HG03159 (cell line): ENCODE measurements around the gene SMIM24.
"Not testable (repeated sequence)": the region's sequence is repeated elsewhere in the genome, so short reads cannot be mapped to it uniquely, and the experiment has no call there.

Experiments used
- ATAC-seq: cut with Tn5 transposase; IDR thresholded peaks from one replicate; pipeline ENCODE4 v1.9.1; 2021; ENCODE audit warnings: mild to moderate bottlenecking, moderate library complexity; ENCODE audit not compliant: unreplicated experiment

Gene SMIM24

GRCh38 chr19:3480383-3481091 lies at the start of gene SMIM24:
Gene SMIM24 (minus strand): TSS chr19:3480525. CDS start chr19:3480463, 62 bp downstream.
- ATAC-seq, result no peak

- not testable (repeated sequence) for ATAC-seq
Measured at GRCh38 chr19:3529299-3529698, 49.0 kb upstream of the SMIM24 start.

GRCh38 chr19:3528539-3529211 lies 48.4 kb upstream of the SMIM24 start:
- ATAC-seq, result no peak

DNA sequence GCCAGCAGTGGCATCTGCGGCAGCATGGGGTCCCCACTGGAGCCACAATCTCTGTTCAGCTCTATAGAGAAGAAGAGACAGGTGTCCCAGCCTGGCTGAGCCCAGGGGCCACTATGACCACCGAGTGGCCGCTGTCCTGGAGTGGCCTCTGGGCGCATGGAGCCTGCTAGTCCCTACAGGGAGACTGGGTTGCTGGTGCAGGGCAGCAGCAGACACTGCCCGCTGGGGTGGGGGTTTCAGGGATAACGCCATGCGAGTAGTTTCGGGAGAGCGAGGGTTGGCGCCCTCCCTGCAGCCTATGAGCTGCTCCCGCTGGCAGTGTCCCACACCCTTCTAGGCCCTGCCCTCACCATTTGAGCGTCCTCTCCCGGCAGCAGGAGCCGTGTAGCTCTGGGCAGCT lies 47.8 kb upstream of the SMIM24 start:
- ATAC-seq, result no peak

GRCh38 chr19:3527238-3527910 lies 47.0 kb upstream of the SMIM24 start:
- ATAC-seq, result no peak

- ATAC-seq, result no peak
Measured at GRCh38 chr19:3526507-3527237, 46.3 kb upstream of the SMIM24 start.

- ATAC-seq, result no peak
Measured at GRCh38 chr19:3524904-3525451, 44.7 kb upstream of the SMIM24 start.

GRCh38 chr19:3524078-3524842 lies 43.9 kb upstream of the SMIM24 start:
- ATAC-seq, result no peak

- ATAC-seq, result no peak
Measured at GRCh38 chr19:3523361-3524077, 43.2 kb upstream of the SMIM24 start.

DNA sequence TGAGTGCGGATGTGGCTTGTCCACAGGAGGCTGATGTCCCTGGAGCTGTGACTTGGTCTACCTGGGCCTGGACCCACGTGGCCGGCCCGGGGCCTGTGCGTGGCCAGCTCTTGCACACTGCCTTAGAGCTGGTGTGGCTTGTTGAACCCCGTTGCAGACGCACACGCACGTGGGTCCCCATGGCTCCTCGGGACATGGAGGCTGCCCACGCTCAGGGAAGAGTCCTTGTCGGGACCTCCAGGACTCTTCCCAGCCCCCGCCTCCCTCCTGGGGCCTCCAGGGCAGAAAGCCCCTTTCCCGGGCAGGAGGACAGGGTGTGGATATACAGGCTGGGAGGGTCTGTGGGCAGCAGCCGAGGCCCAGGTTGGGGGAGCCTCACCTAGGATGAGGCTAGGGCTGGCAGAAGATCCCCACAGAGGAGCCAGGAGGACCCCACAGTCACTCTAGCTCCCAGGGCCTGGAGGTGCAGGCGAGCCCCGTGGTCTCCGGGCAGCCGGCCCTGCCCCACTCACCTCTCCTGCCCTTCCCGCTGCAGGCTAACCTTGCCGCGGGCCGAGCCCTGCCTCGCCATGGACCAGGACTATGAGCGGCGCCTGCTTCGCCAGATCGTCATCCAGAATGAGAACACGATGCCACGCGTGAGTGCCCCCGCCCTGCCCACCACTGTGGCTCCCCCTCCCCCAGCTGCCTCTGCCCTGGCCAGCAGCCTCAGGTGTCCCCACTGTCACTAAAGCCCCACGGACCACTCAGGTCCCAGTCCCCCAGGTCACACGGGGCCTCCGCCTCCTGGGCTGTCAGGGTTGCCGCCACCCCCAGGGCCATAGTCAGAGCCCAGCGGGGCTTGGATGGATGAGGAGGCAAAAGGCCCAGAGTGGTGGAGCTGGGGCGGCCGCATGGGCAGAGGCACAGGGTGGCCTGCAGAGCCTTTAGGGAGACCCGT lies 42.4 kb upstream of the SMIM24 start:
- ATAC-seq, result no peak

DNA sequence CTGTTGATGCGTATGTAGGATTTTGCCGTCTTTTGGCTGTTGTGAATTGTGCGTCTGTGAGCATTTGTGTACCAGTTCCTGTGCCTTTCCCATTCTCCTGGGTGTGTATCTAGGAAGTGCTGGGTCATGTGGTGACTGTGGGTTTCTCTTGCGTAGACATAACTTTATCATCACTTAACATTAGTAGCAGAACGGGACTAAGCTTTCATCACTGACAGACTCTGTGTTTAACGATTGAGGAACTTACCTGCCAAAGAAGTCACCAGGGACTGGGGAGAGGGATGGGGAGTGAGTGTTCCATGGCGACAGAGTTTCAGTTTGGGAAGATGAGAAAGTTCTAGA lies 40.8 kb upstream of the SMIM24 start:
- no peak for ATAC-seq

- ATAC-seq, result no peak
Measured at GRCh38 chr19:3520166-3521103, 40.1 kb upstream of the SMIM24 start.

- no peak for ATAC-seq
Measured at GRCh38 chr19:3519126-3519525, 38.8 kb upstream of the SMIM24 start.

DNA sequence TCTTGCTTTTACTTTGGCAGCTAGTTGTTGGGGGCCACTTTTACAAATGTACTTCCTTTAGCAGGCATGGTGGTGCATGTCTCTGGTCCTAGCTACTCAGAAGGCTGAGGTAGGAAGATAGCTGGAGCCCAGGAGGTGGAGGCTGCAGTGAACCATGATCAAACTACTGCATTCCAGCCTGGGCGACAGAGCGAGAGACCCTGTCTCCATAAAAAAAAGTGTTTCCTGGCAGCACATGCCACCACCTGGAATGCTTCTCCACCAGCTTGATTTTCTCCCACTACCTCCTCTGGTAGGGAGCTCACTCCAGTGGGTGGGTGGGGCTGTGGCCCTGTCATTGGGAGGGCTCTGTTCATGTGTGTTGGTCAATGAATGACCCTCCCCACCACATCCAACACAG lies 38.3 kb upstream of the SMIM24 start:
- ATAC-seq, result no peak

GRCh38 chr19:3518255-3518654 lies 37.9 kb upstream of the SMIM24 start:
- no peak for ATAC-seq

GRCh38 chr19:3517638-3518037 lies 37.3 kb upstream of the SMIM24 start:
- ATAC-seq, result no peak

GRCh38 chr19:3516675-3517207 lies 36.4 kb upstream of the SMIM24 start:
- no peak for ATAC-seq
